Activated CD4-positive, CD25-positive, alpha-beta regulatory T cell treated with anti-CD3 and anti-CD28 coated beads, Interleukin-2, amount 50 U/mL, for 16 hours (primary cell): ENCODE data around the gene PLPPR3.

ENCODE experiments used
- DNase-seq: peaks from one replicate; pipeline ENCODE4 v3.0.0-alpha.2; 2020; ENCODE audit warnings: low read depth, low spot score

Gene PLPPR3

GRCh38 chr19:796692-797527 is 24.8 kb downstream of the PLPPR3 start, which contains the start of gene PTBP1:
TSS of gene PTBP1 (plus strand) at chr19:797452. CDS start at chr19:797498, 46 bp downstream.
- peak; percentile 99 for DNase-seq

DNA sequence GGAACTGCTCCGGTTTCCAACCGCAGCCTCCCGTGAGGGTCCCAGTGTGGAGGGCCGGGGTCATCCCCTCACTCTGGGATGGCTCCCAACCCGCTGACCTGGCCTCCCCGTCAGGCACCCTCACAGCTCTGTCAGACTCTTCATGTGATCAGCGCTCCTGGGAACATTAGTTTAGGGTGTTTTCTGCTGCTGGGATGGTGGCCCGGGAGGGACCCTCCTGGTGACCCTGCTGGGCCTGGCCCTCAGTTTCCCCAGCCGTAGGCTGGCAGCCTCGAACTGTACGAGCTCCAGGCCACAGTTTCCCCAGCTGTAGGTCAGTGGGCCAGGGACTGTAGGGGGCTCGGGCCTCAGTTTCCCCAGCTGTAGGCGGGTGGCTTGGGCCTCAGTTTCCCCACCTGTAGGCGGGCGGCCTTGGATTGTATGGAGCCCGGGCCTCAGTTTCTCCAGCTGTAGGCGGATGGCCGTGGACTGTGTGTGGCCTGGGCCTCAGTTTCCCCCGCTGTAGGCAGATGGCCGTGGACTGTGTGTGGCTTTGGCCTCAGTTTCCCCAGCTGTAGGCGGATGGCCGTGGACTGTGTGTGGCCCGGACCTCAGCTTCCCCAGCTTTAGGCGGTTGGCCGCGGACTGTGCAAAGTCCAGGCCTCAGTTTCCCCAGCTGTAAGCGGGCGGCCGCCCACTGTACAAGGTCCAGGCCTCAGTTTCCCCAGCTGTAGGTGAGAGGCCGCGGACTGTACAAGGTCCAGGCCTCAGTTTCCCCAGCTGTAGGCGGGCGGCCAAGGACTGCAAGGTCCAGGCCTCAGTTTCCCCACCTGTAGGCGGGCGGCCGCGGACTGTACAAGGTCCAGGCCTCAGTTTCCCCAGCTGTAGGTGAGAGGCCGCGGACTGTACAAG is 25.8 kb downstream of the PLPPR3 start:
- no peak for DNase-seq

GRCh38 chr19:795073-795611 is 26.6 kb downstream of the PLPPR3 start:
- no peak for DNase-seq

DNA sequence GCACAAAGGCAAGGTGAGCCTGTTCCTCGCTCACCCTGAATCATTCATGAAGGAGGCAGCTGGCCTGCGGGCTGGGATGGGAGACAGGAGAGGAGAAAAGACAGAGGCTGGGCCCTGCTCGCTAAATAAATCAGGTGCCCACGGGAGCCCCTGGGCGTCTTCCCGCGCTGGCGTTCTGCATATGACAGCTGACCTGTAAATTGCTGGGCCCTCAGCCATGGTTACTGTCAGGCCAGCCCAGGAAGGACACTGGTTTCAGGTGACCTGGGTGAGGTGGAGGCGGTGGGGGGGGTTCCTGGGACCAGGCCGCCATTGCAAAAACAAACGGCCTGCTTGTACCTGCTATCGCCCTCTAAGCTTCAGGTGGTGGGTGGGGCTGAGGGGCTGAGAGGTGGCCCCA is 27.9 kb downstream of the PLPPR3 start:
- DNase-seq = no peak

DNA sequence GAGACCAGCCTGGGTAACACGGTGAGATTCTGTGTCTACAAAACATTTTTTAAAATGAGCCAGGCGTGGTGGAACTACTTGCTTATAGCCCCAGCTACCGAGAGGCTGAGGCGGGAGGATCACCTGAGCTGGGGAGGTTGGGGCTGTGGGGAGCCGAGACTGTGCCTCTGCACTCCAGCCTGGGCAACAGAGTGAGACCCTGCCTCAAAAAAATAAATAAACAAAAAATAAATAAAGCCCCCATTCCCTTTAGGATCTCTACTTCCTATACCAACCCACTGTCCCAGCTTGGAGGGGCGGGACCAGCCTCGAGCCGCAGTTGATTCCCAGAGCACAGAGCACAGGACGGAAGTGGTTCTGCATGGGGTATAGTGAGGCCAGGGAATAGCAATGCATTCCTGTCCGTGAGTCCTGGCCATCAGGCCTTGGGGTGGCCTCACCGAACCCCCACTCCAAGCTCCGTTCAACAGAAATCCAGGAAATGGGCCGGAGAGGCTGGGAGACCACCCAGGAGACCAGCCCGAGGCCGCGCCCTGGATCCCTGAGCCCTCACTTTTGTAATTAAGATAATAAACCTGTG is 29.4 kb downstream of the PLPPR3 start:
- DNase-seq = no peak

DNA sequence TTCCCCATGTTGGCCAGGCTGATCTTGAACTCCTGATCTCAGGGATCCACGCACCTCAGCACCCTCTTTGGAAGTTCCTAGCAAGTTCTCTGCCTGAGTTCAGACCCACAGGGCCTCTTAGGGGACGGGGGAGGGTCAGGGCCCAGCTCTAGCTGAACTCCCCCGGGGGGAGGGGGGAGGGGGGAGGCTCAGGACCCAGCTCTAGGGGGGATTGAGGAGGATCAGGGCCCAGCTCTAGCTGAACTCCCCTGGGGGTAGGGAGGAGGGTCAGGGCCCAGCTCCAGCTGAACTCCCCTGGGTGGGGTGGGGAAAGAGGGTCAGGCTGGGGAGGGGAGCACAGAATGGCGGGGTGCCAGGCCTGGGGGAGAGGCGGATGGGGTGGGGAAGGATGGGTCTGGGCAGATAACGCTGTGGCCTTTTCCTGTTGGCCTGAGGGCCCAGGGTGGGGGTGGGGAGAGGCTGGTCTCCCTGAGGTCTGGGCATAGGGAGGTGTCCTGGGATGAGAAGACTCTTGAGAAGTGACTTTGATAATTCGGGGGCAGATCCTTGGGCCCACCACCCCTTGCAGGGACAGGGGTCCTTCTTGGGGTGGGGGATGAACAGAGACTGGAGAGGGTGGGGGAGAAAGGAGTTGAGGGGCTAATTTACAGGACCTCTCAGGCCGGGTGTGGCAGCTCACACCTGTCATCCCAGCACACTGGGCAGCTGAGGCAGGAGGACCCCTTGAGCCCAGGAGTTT is 30.0 kb downstream of the PLPPR3 start:
- DNase-seq = no peak

DNA sequence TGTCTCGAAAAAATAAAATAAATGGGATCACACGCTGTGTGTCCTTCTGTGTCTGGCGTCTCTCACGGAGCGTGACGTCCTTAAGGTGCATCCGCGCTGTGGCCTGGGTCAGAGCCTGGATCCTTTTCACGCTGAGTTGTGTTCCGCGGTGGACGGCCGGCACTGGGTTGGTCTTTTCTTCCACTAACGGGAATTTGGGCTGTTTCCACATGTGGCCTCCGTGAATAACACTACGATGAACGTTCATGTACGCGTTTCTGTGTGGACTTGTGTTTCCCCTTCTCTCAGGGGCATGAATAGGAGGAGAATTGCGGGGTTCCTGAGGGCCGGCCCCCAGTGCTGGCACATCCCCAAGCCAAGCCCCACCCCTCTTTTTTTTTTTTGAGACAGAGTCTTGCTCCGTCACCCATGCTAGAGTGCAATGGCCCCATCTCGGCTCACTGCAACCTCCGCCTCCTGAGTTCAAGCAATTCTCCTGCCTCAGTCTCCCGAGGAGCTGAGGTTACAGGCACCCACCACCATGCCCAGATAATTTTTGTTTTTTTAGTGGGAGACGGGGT is 30.7 kb downstream of the PLPPR3 start:
- no peak for DNase-seq

DNA sequence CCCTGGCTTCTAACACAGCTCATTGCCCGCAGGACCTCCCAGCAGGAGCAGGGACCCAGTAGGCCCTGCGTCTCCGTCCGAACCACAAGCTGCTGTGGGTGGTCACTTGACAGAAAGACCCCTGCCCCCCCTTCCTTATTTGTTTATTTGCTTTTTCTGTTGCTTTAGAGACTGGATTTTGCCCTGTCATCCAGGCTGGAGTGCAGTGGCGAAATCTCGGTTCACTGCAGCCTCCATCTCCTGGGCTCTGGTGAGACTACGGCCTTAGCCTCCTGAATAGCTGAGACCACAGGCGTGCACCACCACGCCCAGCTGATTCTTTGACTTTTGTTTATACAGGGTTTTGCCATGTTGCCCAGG is 32.1 kb downstream of the PLPPR3 start:
- no peak for DNase-seq

DNA sequence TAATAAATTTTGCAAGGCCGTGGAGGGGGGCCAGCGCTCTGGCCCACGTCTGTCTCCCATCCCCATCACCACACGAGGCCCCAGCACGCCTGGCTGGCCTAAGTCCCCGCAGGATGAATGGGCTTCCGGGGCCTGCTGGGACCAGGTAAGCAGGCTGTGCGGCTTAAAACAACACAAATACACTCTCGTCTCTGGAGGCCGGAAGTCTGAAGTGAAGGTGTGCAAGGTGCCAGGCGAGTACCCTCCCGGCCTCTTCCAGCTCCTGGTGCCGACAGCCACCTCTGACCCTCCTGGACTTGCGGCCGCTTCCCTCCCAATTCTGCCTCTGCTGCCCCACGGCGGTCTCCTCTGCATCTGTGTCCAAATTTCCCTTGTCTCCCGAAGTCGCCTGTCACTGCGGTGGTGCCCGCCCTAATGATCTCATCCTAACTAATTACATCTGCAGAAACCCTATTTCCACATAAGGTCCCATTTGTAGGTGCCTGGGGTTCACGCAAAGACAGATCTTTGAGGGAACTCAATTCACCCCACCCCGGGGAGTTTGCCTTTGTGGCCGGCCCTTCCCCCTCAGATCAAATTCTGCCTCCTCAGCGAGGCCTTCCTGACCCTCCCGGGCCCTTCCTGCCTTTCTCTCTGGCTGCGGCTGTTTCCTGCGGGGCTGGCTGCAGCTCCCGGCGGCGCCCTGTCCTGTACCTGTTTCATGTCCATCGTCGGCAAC is 32.6 kb downstream of the PLPPR3 start:
- no peak for DNase-seq

- DNase-seq = no peak
These were observed 33.1 kb downstream of the PLPPR3 start for GRCh38 chr19:788686-788982.

- DNase-seq = no peak
These were observed 34.2 kb downstream of the PLPPR3 start for GRCh38 chr19:787536-787935.

DNA sequence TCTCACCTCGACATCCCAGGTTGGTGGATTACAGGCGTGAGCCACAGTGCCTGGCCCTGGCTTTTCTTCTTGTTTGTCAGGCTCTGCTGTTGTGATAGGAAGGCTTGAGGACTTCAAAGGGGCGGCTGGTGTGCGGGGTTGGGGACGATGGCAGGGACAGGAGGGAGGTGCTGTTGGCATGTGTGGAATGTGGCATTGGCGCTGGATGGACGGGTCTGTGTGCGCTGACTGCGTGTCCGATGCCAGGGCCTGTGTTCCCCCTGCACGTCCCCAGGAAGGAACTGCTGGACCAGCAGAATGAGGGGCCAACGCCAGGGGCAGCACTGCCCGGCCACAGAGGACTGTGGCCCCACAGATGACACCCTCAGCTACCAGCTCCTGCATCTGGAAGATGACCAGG is 37.2 kb downstream of the PLPPR3 start:
- no peak for DNase-seq

GRCh38 chr19:782878-783668 is 38.7 kb downstream of the PLPPR3 start:
- no peak for DNase-seq

DNA sequence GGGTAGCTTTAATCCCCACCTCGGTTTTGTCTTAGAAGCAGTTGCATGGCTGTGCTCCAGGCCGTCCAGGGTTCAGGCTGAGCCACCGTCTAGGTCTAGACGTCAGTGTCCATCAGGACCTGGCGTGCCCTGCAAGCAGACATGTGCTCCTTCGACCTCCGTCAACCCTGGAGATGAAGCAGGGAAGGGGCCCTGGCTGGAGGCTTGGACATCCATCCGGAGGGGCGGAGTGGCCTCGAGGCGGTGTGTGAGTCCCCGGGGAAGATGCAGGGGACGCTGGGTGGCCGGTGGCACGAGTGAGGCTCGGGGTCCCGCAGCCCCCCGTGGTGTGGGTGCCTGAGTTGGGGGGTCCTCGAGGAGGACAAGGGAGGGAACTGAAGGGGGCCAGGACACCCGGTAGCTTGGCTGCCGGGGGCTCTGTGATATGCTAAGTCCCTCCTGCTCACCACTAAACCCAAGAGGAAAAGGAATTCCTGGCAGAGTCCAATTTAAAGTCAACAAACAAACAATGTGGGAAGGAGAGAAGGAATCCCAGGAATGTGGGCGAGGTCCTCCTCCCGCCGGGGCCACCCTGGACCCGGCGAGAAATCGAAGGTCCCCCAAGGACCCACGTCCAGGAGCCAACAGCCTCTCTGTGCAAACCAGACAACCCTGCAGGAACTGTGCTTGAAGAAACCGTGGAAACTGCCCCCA is 39.4 kb downstream of the PLPPR3 start:
- DNase-seq = no peak

DNA sequence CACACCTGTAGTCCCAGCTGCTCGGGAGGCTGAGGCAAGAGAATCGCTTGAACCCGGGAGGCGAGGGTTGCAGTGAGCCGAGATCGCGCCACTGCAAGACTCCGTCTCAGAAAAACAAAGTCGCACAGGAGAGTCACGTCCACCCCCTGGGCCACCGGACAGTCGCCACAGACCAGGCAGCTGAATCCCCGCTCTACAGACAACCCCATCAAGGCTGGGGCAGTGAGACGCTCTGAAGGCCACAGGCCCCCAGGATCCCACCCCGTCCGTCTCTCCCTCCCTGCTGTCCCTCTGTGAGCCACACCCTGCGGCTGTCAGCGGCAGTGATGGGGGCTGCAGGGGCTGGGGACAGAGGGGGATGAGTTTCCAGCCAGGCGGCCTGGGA is 40.0 kb downstream of the PLPPR3 start:
- no peak for DNase-seq

DNA sequence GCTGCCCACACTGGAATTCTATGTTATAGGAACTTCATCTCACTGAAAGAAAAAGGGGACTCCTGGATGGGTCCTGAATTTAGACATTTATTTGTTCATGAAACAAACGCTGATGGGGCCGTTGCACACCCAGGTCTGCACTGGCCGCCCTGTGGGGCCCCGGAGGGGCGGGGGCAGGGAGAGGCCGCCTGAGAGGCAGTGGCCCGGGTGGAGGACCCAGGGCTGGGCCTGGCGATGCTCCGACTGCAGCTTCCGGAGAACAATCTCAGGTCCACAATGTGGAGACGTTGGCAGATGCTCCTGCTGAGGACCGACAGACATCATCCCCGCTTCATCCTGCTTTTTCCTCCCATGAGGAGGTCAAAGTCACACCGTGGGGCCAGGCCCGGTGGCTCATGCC is 40.8 kb downstream of the PLPPR3 start:
- DNase-seq = no peak

DNA sequence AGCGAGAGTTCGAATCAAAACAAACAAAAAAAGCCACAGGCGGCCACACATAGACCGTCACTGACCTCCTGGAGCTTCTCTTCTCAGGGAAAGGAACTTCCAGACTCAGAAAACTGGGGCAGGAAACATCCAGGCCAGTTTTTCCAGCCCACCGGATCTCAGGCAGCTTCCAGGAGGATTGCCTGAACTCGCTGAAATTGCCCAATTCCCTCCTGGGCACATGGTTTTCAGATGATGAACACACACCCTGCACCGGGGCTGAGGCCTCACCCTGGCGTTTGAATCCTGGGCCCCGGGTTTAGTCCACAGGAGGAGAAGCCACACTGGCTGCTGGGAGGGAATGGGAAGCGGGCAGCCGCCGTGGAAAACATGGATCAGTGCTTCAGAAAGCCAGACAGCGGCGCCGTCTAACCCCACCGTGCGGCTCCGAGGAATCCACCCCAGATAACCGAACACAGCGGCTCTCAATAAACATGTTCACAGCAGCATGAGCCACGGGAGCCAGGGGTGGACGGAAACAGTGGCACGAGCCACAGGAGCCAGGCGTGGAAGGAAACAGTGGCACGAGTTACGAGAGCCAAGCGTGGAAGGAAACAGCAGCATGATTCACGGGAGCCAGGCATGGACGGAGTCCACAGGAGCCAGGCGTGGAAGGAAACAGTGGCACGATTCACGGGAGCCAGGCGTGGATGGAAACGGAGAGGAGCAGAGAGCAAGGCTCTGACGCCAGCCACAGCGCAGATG is 42.7 kb downstream of the PLPPR3 start:
- no peak for DNase-seq

GRCh38 chr19:776549-776948 is 45.2 kb downstream of the PLPPR3 start:
- DNase-seq = no peak
